ENCODE data around the gene HSPA1B. TPM values are rescaled to one million over a fixed set of nuclear protein-coding genes. Genes with fewer than 3 reads are reported as not detected.
"Not testable (repeated sequence)": the region's sequence is repeated elsewhere in the genome, so short reads cannot be mapped to it uniquely, and the experiment has no call there.

The HSPA1B gene
- total RNA-seq, 4 donors from 2014 or later, result 71.5 to 178 (median 112) TPM

DNA sequence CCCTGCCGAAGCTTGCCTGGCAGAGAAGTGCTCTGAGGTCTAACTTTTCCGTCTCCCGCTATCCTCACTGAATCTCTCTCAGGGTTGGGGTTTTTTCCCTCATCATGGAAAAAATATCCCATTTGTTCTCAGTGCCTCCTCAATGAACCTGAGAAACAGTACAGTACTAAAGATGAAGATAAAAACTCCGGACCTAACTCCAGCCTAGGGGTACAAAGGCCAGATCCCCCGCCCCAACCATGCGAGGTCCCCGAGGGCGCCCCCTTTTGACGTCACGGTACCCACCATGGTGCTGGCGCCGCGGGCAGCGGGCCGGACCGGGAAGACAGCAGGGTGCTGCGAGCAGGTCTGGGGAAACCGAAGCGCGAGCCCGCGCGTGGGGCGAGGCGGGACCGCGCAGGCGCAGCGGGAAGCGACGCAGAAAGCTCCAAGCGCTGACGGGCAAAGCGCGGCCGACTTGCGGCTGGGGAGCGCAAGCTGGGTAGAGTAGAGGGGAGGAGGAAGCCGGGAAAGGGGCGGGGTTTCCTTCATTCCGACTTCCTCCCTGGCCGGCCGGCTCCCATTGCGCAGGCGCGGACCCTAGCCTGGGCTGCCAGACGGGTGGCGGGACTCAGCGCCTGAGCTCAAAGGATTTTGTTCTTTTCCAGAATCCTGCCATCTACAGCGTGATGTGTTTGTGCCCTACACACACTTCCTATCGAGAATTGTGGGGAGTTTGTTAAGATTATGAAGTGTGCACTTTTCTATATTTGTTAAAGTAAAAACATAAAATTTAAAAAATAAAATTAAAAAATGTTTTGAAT is 20.9 kb upstream of the HSPA1B start, which contains the start of gene LSM2:
TSS of gene LSM2 (minus strand) at position 497 of the 803 bp plus-strand sequence. CDS start at position 288, 209 bp downstream.
- intact Hi-C loops (cut with DNase I; ENCODE audit: low total_unique reads), result loop anchor here (1.0 kb wide), 1 partner anchor 10 kb away; no protein-coding TSS in a partner anchor
- H3K4me1 ChIP-seq, result peaks cover 9 to 12% of the 10 kb centered on the region in 2 donors

DNA sequence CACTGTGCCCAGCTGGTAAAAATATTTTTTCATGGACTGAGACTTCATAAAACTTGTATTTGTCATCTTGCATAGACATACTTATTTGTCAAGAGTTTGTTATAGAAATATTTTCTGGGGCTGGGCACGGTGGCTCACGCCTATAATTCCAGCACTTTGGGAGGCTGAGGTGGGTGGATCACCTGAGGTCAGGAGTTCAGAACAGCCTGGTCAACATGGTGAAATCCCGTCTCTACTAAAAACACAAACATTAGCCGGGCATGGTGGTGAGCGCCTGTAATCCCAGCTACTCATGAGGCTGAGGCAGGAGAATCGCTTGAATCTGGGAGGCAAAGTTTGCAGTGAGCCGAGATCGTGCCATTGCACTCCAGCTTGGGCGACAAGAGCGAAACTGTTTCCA is 18.9 kb upstream of the HSPA1B start:
- H3K27ac ChIP-seq, DNase-seq: not testable (repeated sequence)

More for the DNA sequence above, 20.9 kb upstream of the HSPA1B start, which contains the start of gene LSM2:
- no peaks in the 10 kb centered on the region for H3K27me3 ChIP-seq
- H3K4me3 ChIP-seq, result peak within 1 kb of the TSS; percentile 61 to 87 (median 78)
- peak; percentile 98 for DNase-seq
- H3K27ac ChIP-seq, result peak within 1 kb of the TSS; percentile 90 to 99 (median 95)
- no peaks in the 10 kb centered on the region for H3K9me3 ChIP-seq
- TF ChIP-seq POLR2A (IDR thresholded peaks at IDR 0.05), result peak; percentile 90 to 93
- TF ChIP-seq, protein P1, sequence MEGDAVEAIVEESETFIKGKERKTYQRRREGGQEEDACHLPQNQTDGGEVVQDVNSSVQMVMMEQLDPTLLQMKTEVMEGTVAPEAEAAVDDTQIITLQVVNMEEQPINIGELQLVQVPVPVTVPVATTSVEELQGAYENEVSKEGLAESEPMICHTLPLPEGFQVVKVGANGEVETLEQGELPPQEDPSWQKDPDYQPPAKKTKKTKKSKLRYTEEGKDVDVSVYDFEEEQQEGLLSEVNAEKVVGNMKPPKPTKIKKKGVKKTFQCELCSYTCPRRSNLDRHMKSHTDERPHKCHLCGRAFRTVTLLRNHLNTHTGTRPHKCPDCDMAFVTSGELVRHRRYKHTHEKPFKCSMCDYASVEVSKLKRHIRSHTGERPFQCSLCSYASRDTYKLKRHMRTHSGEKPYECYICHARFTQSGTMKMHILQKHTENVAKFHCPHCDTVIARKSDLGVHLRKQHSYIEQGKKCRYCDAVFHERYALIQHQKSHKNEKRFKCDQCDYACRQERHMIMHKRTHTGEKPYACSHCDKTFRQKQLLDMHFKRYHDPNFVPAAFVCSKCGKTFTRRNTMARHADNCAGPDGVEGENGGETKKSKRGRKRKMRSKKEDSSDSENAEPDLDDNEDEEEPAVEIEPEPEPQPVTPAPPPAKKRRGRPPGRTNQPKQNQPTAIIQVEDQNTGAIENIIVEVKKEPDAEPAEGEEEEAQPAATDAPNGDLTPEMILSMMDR (IDR thresholded peaks at IDR 0.05 in 4 of 5, conservative IDR thresholded peaks at IDR 0.05 in 1 of 5), result peak in 3 of 5 experiments; percentile 11 to 30 (median 20)
- peak; percentile 97 to 99 for ATAC-seq
- in situ Hi-C loops (cut with MboI; ENCODE audit: low sequenced_read_pairs in 4 of 4), result loop anchor here in 1 of 4 donors (25.0 kb wide), 1 partner anchor 381 kb away; the partner anchor contains the start of genes AGER, AGPAT1, GPSM3 and PBX2
- H3K36me3 ChIP-seq, result peaks cover 0 to 10% of the 10 kb centered on the region in 2 donors

DNA sequence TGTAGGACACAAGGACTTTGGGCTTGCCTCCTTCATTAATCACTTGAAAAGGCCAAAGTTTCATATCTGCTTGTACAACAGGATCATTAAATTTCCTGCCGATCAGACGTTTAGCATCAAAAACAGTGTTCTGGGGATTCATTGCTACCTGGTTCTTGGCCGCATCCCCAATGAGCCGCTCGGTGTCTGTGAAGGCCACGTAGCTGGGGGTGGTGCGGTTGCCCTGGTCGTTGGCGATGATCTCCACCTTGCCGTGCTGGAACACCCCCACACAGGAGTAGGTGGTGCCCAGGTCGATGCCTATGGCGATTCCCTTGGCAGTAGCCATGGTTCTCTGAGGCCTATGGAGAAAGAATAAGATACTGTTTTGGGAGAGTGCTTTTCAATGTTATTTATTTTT is 15.9 kb upstream of the HSPA1B start:
- DNase-seq, result no peak
- ATAC-seq, result no peak
- no peak overlapping the region for H3K27ac ChIP-seq
- intact Hi-C loops (cut with DNase I; ENCODE audit: low total_unique reads) (no loop called here), in situ Hi-C loops (cut with MboI; ENCODE audit: low sequenced_read_pairs in 4 of 4) (loop anchor here in 1 of 4 donors (25.0 kb wide), 1 partner anchor 376 kb away; the partner anchor contains the start of genes AGER, AGPAT1, GPSM3 and PBX2)
- no peaks in the 10 kb centered on the region for H3K27me3 ChIP-seq
- H3K36me3 ChIP-seq, result no peaks in the 10 kb centered on the region
- TF ChIP-seq, protein P1 (IDR thresholded peaks at IDR 0.05 in 4 of 5, conservative IDR thresholded peaks at IDR 0.05 in 1 of 5), result no peak
- no peak for TF ChIP-seq POLR2A (IDR thresholded peaks at IDR 0.05)
- H3K4me1 ChIP-seq, result peaks cover 13% of the 10 kb centered on the region in 2 donors
- no peaks in the 10 kb centered on the region for H3K9me3 ChIP-seq
- H3K4me3 ChIP-seq, result no peak overlapping the region

More for the DNA sequence above, 18.9 kb upstream of the HSPA1B start:
- H3K36me3 ChIP-seq; H3K9me3 ChIP-seq; intact Hi-C loops (cut with DNase I; ENCODE audit: low total_unique reads); H3K4me3 ChIP-seq; ATAC-seq; H3K27me3 ChIP-seq: not testable (repeated sequence)
- peaks cover 15% of the 10 kb centered on the region in 2 donors for H3K4me1 ChIP-seq
- in situ Hi-C loops (cut with MboI; ENCODE audit: low sequenced_read_pairs in 4 of 4), result loop anchor here in 1 of 4 donors (25.0 kb wide), 1 partner anchor 379 kb away; the partner anchor contains the start of genes AGER, AGPAT1, GPSM3 and PBX2

DNA sequence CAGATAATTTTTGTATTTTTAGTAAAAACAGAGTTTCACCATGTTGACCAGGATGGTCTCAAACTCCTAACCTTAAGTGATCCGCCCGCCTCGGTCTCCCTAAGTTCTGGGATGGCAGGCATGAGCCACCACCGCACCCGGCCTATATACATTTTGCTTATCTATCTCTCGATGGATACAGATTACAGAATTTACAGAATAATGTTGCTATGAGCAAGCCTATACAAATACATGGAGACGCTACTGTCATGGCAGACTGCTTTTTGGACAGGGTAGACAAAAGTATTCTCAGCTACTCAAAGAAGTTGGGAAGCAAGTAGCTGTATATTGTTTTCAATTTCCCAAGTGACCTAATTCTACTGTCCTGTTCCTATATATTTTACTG is 14.1 kb upstream of the HSPA1B start:
- Histone ChIP-seq H3K9me3 (no peaks in the 10 kb centered on the region), H3K4me3 (peak overlapping the region in 3 of 4 donors; percentile 56 to 70 (median 69)), H3K4me1 (peaks cover 18 to 20% of the 10 kb centered on the region in 2 donors), H3K36me3 (no peaks in the 10 kb centered on the region), H3K27ac (peak overlapping the region; percentile 99 to 100 (median 99)), H3K27me3 (no peaks in the 10 kb centered on the region)
- DNase-seq, result no peak
- TF ChIP-seq POLR2A (IDR thresholded peaks at IDR 0.05), result no peak
- TF ChIP-seq, protein P1 (IDR thresholded peaks at IDR 0.05 in 4 of 5, conservative IDR thresholded peaks at IDR 0.05 in 1 of 5), result no peak
- ATAC-seq, result no peak
- intact Hi-C loops (cut with DNase I; ENCODE audit: low total_unique reads), result no loop called here
- in situ Hi-C loops (cut with MboI; ENCODE audit: low sequenced_read_pairs in 4 of 4), result loop anchor here in 1 of 4 donors (25.0 kb wide), 1 partner anchor 374 kb away; the partner anchor contains the start of genes AGER, AGPAT1, GPSM3 and PBX2

DNA sequence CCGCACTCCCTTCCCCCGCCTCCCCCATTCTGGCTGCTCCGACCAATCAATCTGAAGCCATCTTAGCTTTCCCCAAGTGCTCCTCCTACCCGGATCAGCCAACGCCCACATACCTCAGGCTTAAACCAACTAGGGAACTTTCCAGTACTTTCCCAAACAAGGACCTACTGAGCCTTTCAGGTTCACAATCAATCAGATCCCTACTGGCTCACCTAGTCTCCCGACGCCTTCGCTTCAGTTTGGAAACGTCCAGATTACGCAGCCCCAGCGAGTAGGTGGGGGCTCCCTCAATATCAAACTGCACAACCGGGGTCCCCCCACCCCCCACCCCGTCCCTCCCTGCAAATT is 12.9 kb upstream of the HSPA1B start:
- peak overlapping the region; percentile 99 to 100 (median 99) for H3K27ac ChIP-seq
- H3K4me3 ChIP-seq, result peak overlapping the region; percentile 52 to 78 (median 70)
- TF ChIP-seq, protein P1 (IDR thresholded peaks at IDR 0.05 in 4 of 5, conservative IDR thresholded peaks at IDR 0.05 in 1 of 5), result no peak
- no peaks in the 10 kb centered on the region for H3K27me3 ChIP-seq
- peaks cover 26 to 29% of the 10 kb centered on the region in 2 donors for H3K4me1 ChIP-seq
- H3K9me3 ChIP-seq, result no peaks in the 10 kb centered on the region
- intact Hi-C loops (cut with DNase I; ENCODE audit: low total_unique reads) (loop anchor here (5.0 kb wide), 1 partner anchor 1928 kb away; no protein-coding TSS in a partner anchor), in situ Hi-C loops (cut with MboI; ENCODE audit: low sequenced_read_pairs in 4 of 4) (loop anchor here in 1 of 4 donors (25.0 kb wide), 1 partner anchor 373 kb away; the partner anchor contains the start of genes AGER, AGPAT1, GPSM3 and PBX2)
- H3K36me3 ChIP-seq, result no peaks in the 10 kb centered on the region
- ATAC-seq (peak; percentile 74 to 75), DNase-seq (peak; percentile 98)
